ENCODE results near the gene FAM229B. TPM values are rescaled to one million over a fixed set of nuclear protein-coding genes. Genes with fewer than 3 reads are reported as not detected.
"Not testable (repeated sequence)": the region's sequence is repeated elsewhere in the genome, so short reads cannot be mapped to it uniquely, and the experiment has no call there.

FAM229B gene
- total RNA-seq, 1 donor, result 19.2 TPM

DNA sequence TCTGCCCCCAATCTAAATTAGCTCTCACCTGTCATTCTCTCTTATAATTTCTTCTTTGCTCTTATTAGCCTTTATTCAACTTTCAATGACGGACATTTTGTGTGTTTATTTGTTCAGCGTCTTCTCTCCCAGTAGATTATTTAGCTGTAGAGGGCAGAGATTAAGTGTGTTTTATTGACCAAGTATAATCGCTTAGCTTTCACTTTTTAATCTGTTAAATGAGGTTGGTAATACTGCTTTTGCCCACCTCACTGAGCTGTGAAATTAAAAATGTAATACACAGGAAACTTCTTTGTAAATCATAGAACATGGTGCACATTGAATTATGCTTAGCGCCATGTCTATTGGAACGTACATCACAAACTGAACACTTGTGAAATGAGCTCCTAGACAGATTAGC lies 37.0 kb upstream of the FAM229B start:
- no peak for DNase-seq (ENCODE audit: low read depth)
- TF ChIP-seq CTCF (IDR thresholded peaks at IDR 0.05; ENCODE audit: insufficient read depth, low read length), result no peak
- H3K4me3 ChIP-seq (ENCODE audit: low read depth, low read length), result no peak overlapping the region

DNA sequence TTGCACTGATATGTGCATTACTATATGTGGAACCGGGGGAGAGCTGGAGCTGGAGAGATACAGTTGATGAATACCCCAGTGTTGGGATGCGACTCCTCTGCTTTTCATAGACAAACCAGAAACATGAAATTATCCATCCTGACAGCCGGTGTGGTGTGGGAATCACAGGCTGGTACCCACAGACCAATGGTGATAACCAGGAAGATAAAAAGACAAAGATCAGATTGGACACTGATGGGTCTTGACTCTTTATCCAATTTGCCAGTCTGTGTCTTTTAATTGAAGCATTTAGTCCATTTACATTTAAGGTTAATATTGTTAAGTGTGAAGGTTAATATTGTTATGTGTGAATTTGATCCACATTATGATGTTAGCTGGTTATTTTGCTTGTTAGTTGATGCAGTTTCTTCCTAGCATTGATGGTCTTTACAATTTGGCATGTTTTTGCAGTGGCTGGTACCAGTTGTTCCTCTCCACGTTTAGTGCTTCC lies 36.1 kb upstream of the FAM229B start:
- DNase-seq (ENCODE audit: low read depth); H3K4me3 ChIP-seq (ENCODE audit: low read depth, low read length): not testable (repeated sequence)

GRCh38 chr6:112054001-112054400 lies 33.4 kb upstream of the FAM229B start, which contains the start of gene CCN6:
CCN6 (plus strand) TSS chr6:112054104; CDS start chr6:112054358, 254 bp downstream.
- H3K4me3 ChIP-seq (ENCODE audit: low read depth, low read length), result no peak within 1 kb of the TSS
- no peak for DNase-seq (ENCODE audit: low read depth)
- no peak for TF ChIP-seq CTCF (IDR thresholded peaks at IDR 0.05; ENCODE audit: insufficient read depth, low read length)

- TF ChIP-seq CTCF (IDR thresholded peaks at IDR 0.05; ENCODE audit: insufficient read depth, low read length), result no peak
- DNase-seq (ENCODE audit: low read depth), result peak; percentile 22
- H3K4me3 ChIP-seq (ENCODE audit: low read depth, low read length), result no peak overlapping the region
Measured at GRCh38 chr6:112054555-112055190, 32.7 kb upstream of the FAM229B start.

- no peak overlapping the region for H3K4me3 ChIP-seq (ENCODE audit: low read depth, low read length)
- no peak for DNase-seq (ENCODE audit: low read depth)
- no peak for TF ChIP-seq CTCF (IDR thresholded peaks at IDR 0.05; ENCODE audit: insufficient read depth, low read length)
Measured at GRCh38 chr6:112058243-112059032, 29.0 kb upstream of the FAM229B start.

DNA sequence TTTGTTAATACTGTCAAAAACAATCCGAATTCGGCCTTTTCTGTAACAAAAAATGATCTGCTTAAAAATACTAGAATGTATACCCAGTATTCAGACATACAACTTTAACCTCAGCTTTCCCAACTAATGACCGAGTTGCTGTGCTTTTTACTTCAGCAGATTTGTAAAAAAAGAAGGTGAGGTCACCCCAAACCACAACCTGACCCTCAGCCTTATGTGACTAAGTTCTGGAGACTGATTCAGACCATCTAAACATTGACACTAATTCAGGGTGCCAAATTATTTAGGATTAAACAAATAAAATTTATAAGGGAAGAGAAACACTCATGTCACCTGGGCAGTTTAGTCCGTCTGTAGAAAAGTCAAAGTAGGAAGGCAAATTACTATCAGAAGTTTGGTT lies 25.8 kb upstream of the FAM229B start:
- TF ChIP-seq CTCF (IDR thresholded peaks at IDR 0.05; ENCODE audit: insufficient read depth, low read length), result no peak
- DNase-seq (ENCODE audit: low read depth), result peak; percentile 50
- H3K4me3 ChIP-seq (ENCODE audit: low read depth, low read length), result no peak overlapping the region

DNA sequence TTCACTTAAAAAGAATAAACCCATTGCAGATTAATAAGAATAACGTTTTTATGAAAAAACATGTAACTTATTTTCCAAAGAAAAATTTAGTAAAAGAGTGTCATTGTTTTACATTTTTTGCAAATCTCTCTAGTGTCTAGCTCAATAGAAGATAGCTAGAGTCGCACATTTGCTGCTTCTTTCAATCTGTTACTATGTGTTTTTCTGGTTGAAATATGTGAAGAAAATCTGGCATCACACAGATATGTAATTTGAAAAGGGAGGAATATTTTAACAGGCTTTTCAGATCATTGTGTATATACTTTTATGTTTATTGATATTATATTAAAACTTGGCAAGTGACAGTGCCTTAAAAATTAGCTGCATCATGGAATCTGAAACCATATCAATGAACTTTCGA lies 24.4 kb upstream of the FAM229B start:
- no peak for TF ChIP-seq CTCF (IDR thresholded peaks at IDR 0.05; ENCODE audit: insufficient read depth, low read length)
- no peak overlapping the region for H3K4me3 ChIP-seq (ENCODE audit: low read depth, low read length)
- no peak for DNase-seq (ENCODE audit: low read depth)

All from fibroblast of the aortic adventitia (primary cell).